ENCODE results near the gene CMIP. TPM values are rescaled to one million over a fixed set of nuclear protein-coding genes. Genes with fewer than 3 reads are reported as not detected.

The CMIP gene
- total and polyA plus RNA-seq, 10 of the 15 experiments (the other 5 are each of a cell fraction or from before 2014, with no cell fraction given): 1.2 to 43.2 (median 4.4) TPM

DNA sequence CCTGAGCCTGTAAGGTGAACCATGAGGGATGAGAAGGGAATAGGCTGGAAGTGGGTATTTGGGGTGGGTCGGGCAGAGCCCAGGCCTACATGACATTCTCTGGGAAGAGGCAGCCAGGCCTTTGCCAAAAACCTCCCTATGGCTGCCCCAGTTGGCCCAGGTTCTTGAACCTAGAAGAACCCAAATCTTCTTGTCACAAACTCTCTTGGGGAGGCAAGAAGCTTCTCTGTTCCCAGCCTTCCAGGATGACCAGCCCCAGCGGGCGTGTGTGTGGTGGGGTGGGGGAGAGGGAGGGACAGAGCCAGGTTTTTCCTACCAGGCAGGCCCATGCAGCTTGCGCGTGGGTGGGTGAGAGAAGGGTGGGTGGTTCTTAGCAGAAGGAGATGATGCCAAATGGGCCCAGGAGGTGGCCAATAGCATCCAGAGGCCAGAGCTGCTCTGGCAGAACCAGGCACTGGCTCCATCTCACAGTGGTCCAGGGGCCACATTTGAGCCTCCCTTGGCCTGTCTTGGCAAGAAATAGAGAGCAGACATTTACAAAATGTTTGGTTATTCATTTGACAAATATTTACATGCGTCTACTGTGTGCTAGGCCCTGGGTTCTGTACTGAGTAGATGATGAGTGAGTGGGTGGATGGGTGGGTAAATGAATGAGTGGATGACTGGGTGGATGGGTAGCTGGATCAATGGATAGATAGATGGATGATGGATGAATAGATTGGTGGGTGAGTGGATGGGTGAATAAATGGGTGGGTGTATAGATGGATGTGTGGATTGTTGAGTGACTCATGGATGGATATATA lies 290.2 kb downstream of the CMIP start:
- ChIA-PET CTCF (interaction anchor here (0.7 to 3.5 kb wide), 5 partner anchors 10 to 367 kb away, joined by 3 to 30 read pairs (median 6); no protein-coding TSS in a partner anchor), RAD21 (ENCODE audit: unreplicated experiment) (interaction anchor here (0.7 to 1.4 kb wide), 4 partner anchors 10 to 140 kb away, joined by 3 to 4 read pairs (median 3); no protein-coding TSS in a partner anchor), SMC1A (ENCODE audit: uncharacterized antibody, unreplicated experiment) (interaction anchor here (0.6 to 3.2 kb wide), 8 partner anchors 17 to 369 kb away, joined by 3 to 14 read pairs (median 4); no protein-coding TSS in a partner anchor), POLR2A (interaction anchor here (1.6 kb wide), 1 partner anchor 139 kb away, joined by 4 read pairs; no protein-coding TSS in a partner anchor)
- Histone ChIP-seq H3K27ac (ENCODE audit: control insufficient read depth, insufficient read depth) (no peak overlapping the region), H3K79me2 (ENCODE audit: control insufficient read depth, insufficient read depth, low read length) (peaks cover 6% of the 10 kb centered on the region), H3K4me1 (ENCODE audit: control insufficient read depth, insufficient read depth, low read length) (peaks cover 25% of the 10 kb centered on the region), H3K4me3 (no peak overlapping the region), H4K20me1 (ENCODE audit: control insufficient read depth, insufficient read depth) (no peaks in the 10 kb centered on the region), H2AFZ (ENCODE audit: control insufficient read depth, low read depth, low read length) (no peak overlapping the region), H3K36me3 (ENCODE audit: control insufficient read depth in 2 of 2, insufficient read depth in 2 of 2, low read length in 1 of 2) (no peaks in the 10 kb centered on the region), H3K9me3 (replicated peaks; ENCODE audit: control insufficient read depth, insufficient read depth, low read length) (no peaks in the 10 kb centered on the region), H3K4me2 (ENCODE audit: control insufficient read depth, insufficient read depth) (no peak overlapping the region), H3K9ac (ENCODE audit: control insufficient read depth, insufficient read depth, low read length) (no peak overlapping the region), H3K27me3 (replicated peaks in 1 of 2; ENCODE audit: control insufficient read depth in 2 of 2, insufficient read depth in 2 of 2, low read length in 1 of 2) (no peaks in the 10 kb centered on the region)
- intact Hi-C loops (cut with micrococcal nuclease; ENCODE audit: unreplicated experiment) (loop anchor here (5.0 to 10.0 kb wide), 3 partner anchors 113 to 730 kb away; partner anchors contain the start of genes CENPN and CMC2), in situ Hi-C loops (cut with MboI) (loop anchor here (5.0 kb wide), 2 partner anchors 533 to 703 kb away; no protein-coding TSS in a partner anchor)
- ATAC-seq (no peak), FAIRE-seq (no peak), DNase-seq (ENCODE audit: low read depth, low spot score) (no peak)
- no TSS peak for BruUV-seq (replicated peaks)
- WGBS (ENCODE audit: insufficient coverage, insufficient replicate concordance, low lambda C conversion rate, missing lambda C conversion rate): 88% methylated on average over 6 of the region's 6 CpGs
- TF ChIP-seq, protein P1, sequence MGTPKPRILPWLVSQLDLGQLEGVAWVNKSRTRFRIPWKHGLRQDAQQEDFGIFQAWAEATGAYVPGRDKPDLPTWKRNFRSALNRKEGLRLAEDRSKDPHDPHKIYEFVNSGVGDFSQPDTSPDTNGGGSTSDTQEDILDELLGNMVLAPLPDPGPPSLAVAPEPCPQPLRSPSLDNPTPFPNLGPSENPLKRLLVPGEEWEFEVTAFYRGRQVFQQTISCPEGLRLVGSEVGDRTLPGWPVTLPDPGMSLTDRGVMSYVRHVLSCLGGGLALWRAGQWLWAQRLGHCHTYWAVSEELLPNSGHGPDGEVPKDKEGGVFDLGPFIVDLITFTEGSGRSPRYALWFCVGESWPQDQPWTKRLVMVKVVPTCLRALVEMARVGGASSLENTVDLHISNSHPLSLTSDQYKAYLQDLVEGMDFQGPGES (IDR thresholded peaks at IDR 0.05): no peak
- TF ChIP-seq HDAC6 (IDR thresholded peaks at IDR 0.05; ENCODE audit: unreplicated experiment): no peak
- no peak for TF ChIP-seq RAD21 (IDR thresholded peaks at IDR 0.05; ENCODE audit: insufficient read depth, low read depth, low read length)
- TF ChIP-seq ZNF274 (IDR thresholded peaks at IDR 0.05; ENCODE audit: insufficient read depth, insufficient read length): no peak
- no peak for TF ChIP-seq ATF7 (IDR thresholded peaks at IDR 0.05; ENCODE audit: low read depth)

Data from GM12878 (cell line).